Suprapubic skin (tissue), 4 donors: Measurements from ENCODE around the gene PDIA6. TPM values are rescaled to one million over a fixed set of nuclear protein-coding genes. Genes with fewer than 3 reads are reported as not detected.

Source experiments
- DNase-seq, 2 donors: peaks; one replicate each; pipeline ENCODE4 v3.0.0-alpha.2; 2019; ENCODE audit warnings: low spot score in 2 of 2
- H3K27ac ChIP-seq: fragments of 200-600 bp; sonication (generic); one replicate; pipeline ENCODE4 v1.5.1; 2019
- H3K27me3 ChIP-seq: fragments of 200-600 bp; sonication (generic); one replicate; pipeline ENCODE4 v1.5.1; 2019
- H3K36me3 ChIP-seq: fragments of 200-600 bp; sonication (generic); one replicate; pipeline ENCODE4 v1.5.1; 2019
- H3K4me1 ChIP-seq: fragments of 200-600 bp; sonication (generic); one replicate; pipeline ENCODE4 v1.5.1; 2019
- H3K4me3 ChIP-seq: fragments of 200-600 bp; sonication (generic); one replicate; pipeline ENCODE4 v1.5.1; 2019; ENCODE audit warnings: mild to moderate bottlenecking
- H3K9me3 ChIP-seq: fragments of 200-600 bp; sonication (generic); one replicate; pipeline ENCODE4 v1.5.1; 2019
- EP300 ChIP-seq: sonication (generic); formaldehyde crosslinking; IDR thresholded peaks from one replicate; pipeline ENCODE4 v1.6.1; 2017; ENCODE audit warnings: antibody characterized with exemption
- POLR2A ChIP-seq, 2 donors: fragments of 450-650 bp; IDR thresholded peaks; one replicate each; pipeline ENCODE4 v1.6.1; 2017; ENCODE audit warnings: antibody characterized with exemption in 2 of 2, mild to moderate bottlenecking in 2 of 2, moderate library complexity in 2 of 2
- POLR2AphosphoS5 ChIP-seq, 3 donors: sonication (generic); formaldehyde crosslinking; IDR thresholded peaks; one replicate each; pipeline ENCODE4 v1.6.1; 2017; ENCODE audit warnings: antibody characterized with exemption in 3 of 3
- WGBS: methylation state at CpG from one replicate; pipeline ENCODE4 v1.1.5; 2018; 5-methylcytosine and 5-hydroxymethylcytosine counted together
- total RNA-seq, 4 donors: library from RNA; depleted of rRNA; stranded (reverse); fragments of >200 nt; gene quantifications; one replicate each; pipeline ENCODE4 v1.1.0, GENCODE V29; 2016
- TF ChIP-seq, protein P1 (sequence below), 2 donors: fragments of 200-600 bp in 1 of 2; fragments of 450-650 bp in 1 of 2; sonication (generic) in 1 of 2; IDR thresholded peaks; one replicate each; pipeline ENCODE4 v1.5.1; 2016 to 2019; ENCODE audit warnings: antibody characterized with exemption in 2 of 2, mild to moderate bottlenecking in 1 of 2, moderate library complexity in 1 of 2

PDIA6 gene
- total RNA-seq, 4 donors from 2014 or later, result 40.2 to 77.5 (median 63.1) TPM

DNA sequence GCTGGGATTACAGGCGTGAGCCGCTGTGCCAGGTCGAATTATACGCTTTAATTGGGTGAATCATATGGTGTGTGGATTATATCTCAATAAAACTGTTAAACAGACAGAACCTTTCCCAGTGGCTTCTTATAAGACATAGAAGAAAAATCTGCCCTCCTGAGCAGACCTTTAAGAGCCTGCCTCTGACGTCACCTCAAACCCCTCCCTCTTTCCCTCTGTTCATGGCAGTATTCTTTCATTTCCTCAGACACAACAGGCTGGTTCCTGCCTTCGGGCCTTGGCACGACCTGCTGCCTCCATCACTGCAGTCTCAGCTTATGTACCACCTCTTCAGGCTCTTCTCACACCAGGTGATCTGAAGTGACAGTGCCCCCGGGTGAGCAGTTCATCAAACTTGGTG, 14.0 kb upstream of the PDIA6 start:
- no peaks in the 10 kb centered on the region for H3K36me3 ChIP-seq
- no peak overlapping the region for H3K27ac ChIP-seq
- no peak for DNase-seq
- H3K27me3 ChIP-seq, result peaks cover 31% of the 10 kb centered on the region
- WGBS, result 76% methylated on average over 8 of the region's 8 CpGs
- H3K4me3 ChIP-seq, result no peak overlapping the region
- H3K4me1 ChIP-seq, result no peaks in the 10 kb centered on the region
- H3K9me3 ChIP-seq, result no peaks in the 10 kb centered on the region
- no peak for TF ChIP-seq EP300
- TF ChIP-seq, protein P1, sequence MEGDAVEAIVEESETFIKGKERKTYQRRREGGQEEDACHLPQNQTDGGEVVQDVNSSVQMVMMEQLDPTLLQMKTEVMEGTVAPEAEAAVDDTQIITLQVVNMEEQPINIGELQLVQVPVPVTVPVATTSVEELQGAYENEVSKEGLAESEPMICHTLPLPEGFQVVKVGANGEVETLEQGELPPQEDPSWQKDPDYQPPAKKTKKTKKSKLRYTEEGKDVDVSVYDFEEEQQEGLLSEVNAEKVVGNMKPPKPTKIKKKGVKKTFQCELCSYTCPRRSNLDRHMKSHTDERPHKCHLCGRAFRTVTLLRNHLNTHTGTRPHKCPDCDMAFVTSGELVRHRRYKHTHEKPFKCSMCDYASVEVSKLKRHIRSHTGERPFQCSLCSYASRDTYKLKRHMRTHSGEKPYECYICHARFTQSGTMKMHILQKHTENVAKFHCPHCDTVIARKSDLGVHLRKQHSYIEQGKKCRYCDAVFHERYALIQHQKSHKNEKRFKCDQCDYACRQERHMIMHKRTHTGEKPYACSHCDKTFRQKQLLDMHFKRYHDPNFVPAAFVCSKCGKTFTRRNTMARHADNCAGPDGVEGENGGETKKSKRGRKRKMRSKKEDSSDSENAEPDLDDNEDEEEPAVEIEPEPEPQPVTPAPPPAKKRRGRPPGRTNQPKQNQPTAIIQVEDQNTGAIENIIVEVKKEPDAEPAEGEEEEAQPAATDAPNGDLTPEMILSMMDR (IDR thresholded peaks at IDR 0.05), result no peak

DNA sequence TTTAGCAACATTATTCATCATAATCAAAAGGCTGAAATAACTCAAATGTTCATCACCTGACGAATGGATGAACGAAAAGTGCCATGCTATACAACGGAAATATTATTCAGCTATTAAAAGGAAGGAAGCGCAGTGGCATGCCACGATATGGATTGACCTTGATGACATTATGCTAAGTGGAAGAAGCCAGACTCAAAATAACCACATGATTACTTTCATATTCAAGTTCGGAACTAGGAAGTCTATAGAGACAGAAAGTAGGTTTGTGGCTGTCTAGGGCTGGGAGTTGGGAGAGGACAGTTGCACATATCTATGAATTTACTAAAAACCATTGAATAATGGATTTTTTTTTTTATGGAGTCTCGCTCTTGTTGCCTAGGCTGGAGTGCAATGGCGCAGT, 13.4 kb upstream of the PDIA6 start:
- no peaks in the 10 kb centered on the region for H3K4me1 ChIP-seq
- peaks cover 29% of the 10 kb centered on the region for H3K27me3 ChIP-seq
- TF ChIP-seq POLR2AphosphoS5 (IDR thresholded peaks at IDR 0.05) (no peak), POLR2A (IDR thresholded peaks at IDR 0.05) (no peak), EP300 (no peak)
- TF ChIP-seq, protein P1 (IDR thresholded peaks at IDR 0.05), result no peak
- H3K27ac ChIP-seq, result no peak overlapping the region
- DNase-seq, result no peak
- H3K36me3 ChIP-seq, result no peaks in the 10 kb centered on the region
- no peaks in the 10 kb centered on the region for H3K9me3 ChIP-seq
- 79% methylated on average over 8 of the region's 8 CpGs for WGBS
- H3K4me3 ChIP-seq, result no peak overlapping the region

DNA sequence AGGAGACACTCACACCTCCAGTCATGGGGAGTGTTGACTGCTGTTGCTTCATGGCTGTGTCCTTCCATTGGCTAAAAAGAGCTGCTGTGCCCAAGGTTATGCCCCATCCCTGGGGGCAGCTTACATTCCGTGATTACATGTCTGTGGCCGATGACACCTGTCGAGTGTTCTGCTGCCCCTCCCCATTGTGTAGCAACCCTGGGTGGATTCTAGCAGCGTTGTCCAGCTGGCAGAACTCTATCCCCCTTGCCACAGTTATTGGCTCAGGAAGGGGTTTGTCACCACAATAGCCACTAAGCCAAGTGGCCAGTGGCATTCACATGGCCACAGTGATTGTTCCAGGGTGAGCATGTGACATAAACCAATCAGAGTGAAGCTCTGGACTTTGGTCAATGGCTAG, 11.6 kb upstream of the PDIA6 start:
- no peak for DNase-seq
- Histone ChIP-seq H3K27me3 (peaks cover 27% of the 10 kb centered on the region), H3K4me3 (no peak overlapping the region), H3K9me3 (no peaks in the 10 kb centered on the region), H3K36me3 (no peaks in the 10 kb centered on the region), H3K4me1 (no peaks in the 10 kb centered on the region), H3K27ac (no peak overlapping the region)
- TF ChIP-seq POLR2A (IDR thresholded peaks at IDR 0.05) (no peak), EP300 (no peak), POLR2AphosphoS5 (IDR thresholded peaks at IDR 0.05) (no peak)
- TF ChIP-seq, protein P1 (IDR thresholded peaks at IDR 0.05), result no peak
- WGBS, result 90% methylated on average over 4 of the region's 4 CpGs

DNA sequence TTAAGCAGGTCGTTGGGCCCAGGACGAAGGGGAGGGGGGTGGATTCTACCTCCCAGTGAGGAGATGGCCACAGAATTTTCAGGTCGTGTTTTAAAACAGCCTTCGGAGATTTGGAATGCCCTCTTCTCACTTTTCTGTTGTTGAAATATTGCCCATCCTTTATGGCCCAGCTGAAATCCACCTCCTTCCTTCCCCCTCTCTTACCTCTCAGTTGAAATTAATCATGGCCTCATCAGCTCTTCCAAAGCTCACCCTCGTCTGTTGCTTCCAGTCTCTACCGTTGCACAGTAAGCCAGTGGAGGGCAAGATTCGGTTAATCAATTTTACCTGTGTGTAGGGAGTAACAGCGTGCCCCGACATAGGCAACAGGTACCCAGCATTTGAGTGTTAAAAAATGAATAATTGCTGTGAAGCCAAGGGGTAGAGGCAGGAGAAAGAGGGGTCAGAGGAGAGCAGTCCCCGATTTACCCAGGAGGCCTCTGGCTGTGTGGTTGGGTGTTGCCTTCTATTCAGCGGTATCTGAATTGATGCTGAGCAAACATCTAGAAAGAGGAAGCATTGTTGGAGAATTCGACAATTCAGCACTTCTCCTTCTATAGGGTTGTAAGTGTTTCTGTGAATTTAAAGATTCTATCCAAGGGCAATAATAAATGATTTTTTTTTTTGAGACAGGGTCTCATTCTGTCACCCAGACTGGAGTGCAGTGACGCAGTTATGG, 8.6 kb upstream of the PDIA6 start:
- TF ChIP-seq POLR2A (IDR thresholded peaks at IDR 0.05) (no peak), POLR2AphosphoS5 (IDR thresholded peaks at IDR 0.05) (no peak), EP300 (no peak)
- TF ChIP-seq, protein P1 (IDR thresholded peaks at IDR 0.05), result no peak
- no peak for DNase-seq
- 79% methylated on average over 13 of the region's 13 CpGs for WGBS
- Histone ChIP-seq H3K4me3 (no peak overlapping the region), H3K4me1 (no peaks in the 10 kb centered on the region), H3K27ac (no peak overlapping the region), H3K27me3 (peaks cover 14% of the 10 kb centered on the region), H3K36me3 (no peaks in the 10 kb centered on the region), H3K9me3 (no peaks in the 10 kb centered on the region)

DNA sequence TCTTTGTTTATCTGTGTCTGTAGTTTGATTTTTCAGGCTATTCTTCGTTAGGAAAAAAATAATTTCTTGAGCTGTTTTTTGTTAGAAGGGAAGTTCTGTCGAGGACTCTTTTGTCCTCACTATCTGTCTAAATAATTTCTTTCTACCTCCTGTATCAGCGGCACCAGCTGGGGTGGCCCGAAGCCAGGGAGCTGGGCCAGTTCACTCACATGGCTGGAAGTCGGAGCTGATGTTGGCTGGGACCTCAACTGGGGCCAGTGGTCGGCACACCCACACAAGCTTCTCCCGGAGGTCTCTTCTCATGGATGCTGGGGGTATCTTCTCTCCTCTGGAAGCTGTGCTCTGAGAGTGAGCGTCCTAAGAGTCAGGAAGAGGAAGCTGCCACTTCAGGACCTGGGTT, 8.0 kb upstream of the PDIA6 start:
- peaks cover 14% of the 10 kb centered on the region for H3K27me3 ChIP-seq
- H3K4me1 ChIP-seq, result no peaks in the 10 kb centered on the region
- no peak for DNase-seq
- WGBS, result 72% methylated on average over 7 of the region's 8 CpGs
- no peaks in the 10 kb centered on the region for H3K36me3 ChIP-seq
- no peak overlapping the region for H3K27ac ChIP-seq
- TF ChIP-seq POLR2A (IDR thresholded peaks at IDR 0.05), result no peak
- TF ChIP-seq POLR2AphosphoS5 (IDR thresholded peaks at IDR 0.05), result no peak
- TF ChIP-seq EP300, result no peak
- TF ChIP-seq, protein P1 (IDR thresholded peaks at IDR 0.05), result no peak
- H3K4me3 ChIP-seq, result no peak overlapping the region
- H3K9me3 ChIP-seq, result no peaks in the 10 kb centered on the region
